H1 (cell line): ENCODE data around the gene HSFX4. TPM values are rescaled to one million over a fixed set of nuclear protein-coding genes. Genes with fewer than 3 reads are reported as not detected.

Source experiments
- CTBP2 ChIP-seq: IDR thresholded peaks from 2 replicates; pipeline ENCODE4 v1.7.0; 2011; ENCODE audit warnings: borderline replicate concordance, mild to moderate bottlenecking, moderate library complexity, mixed read lengths, low read length; ENCODE audit not compliant: insufficient read depth, insufficient read length
- JUN ChIP-seq: IDR thresholded peaks from 2 replicates; pipeline ENCODE4 v1.6.1; 2011; ENCODE audit warnings: low read depth, mild to moderate bottlenecking, improper control_type of control experiment, low read length
- KDM5A ChIP-seq: fragments of 200-600 bp; IDR thresholded peaks from 2 replicates; pipeline ENCODE4 v1.7.1; 2012; ENCODE audit warnings: mild to moderate bottlenecking, low read length, inconsistent platforms, mixed read lengths
- PHF8 ChIP-seq: fragments of 200-600 bp; sonication (generic); conservative IDR thresholded peaks from 2 replicates; pipeline ENCODE4 v1.7.1; 2012; ENCODE audit warnings: low read depth, mild to moderate bottlenecking, inconsistent platforms, low read length, moderate library complexity
- RBBP5 ChIP-seq: IDR thresholded peaks from 2 replicates; pipeline ENCODE4 v1.7.1; 2012; ENCODE audit warnings: low read depth, mild to moderate bottlenecking, inconsistent platforms, low read length, moderate library complexity, borderline replicate concordance
- RFX5 ChIP-seq: IDR thresholded peaks from 2 replicates; pipeline ENCODE4 v1.6.1; 2011; ENCODE audit warnings: low read depth, low read length, improper control_type of control experiment, borderline replicate concordance
- SAP30 ChIP-seq: fragments of 300-600 bp; sonication (generic); IDR thresholded peaks from 2 replicates; pipeline ENCODE4 v1.7.1; 2012; ENCODE audit warnings: low read length, moderate library complexity, mild to moderate bottlenecking, inconsistent platforms; ENCODE audit not compliant: insufficient read depth, insufficient replicate concordance
- SP2 ChIP-seq: IDR thresholded peaks from 2 replicates; pipeline ENCODE4 v1.6.1; 2012; ENCODE audit warnings: mild to moderate bottlenecking, low read length, inconsistent platforms
- ZNF274 ChIP-seq: IDR thresholded peaks from 2 replicates; pipeline ENCODE4 v1.7.0; 2012; ENCODE audit warnings: low read length, borderline replicate concordance; ENCODE audit errors: extremely low read depth
- polyA plus RNA-seq, 7 experiments: library from polyadenylated mRNA; depleted of rRNA in 3 of 7; stranded (reverse) in 5 of 7; unstranded in 2 of 7; fragments of >200 nt in 5 of 7; fragments of 200-250 nt in 2 of 7; gene quantifications; 1 replicate in 5 of 7; 2 replicates in 1 of 7; 4 replicates in 1 of 7; pipeline versions ENCODE4 v1.2.1 to v1.2.3, GENCODE V29; 2011 to 2013; ENCODE audit warnings: missing spikeins in 2 of 7, mixed read lengths in 2 of 7
- total RNA-seq: library from RNA; stranded (reverse); fragmentation: NEBNext Ultra II Directional; extraction: Animal tissue kit (Norgen Biotek cat#: 25700); gene quantifications from 2 replicates; pipeline ENCODE4 v1.2.1, GENCODE V29; 2021

The HSFX4 gene
- total and polyA plus RNA-seq, 2 of the 8 experiments (the other 6 are each of a cell fraction or from before 2014, with no cell fraction given), result not detected

- TF ChIP-seq RBBP5, result no peak
- TF ChIP-seq JUN, result no peak
- TF ChIP-seq CTBP2, result no peak
- no peak for TF ChIP-seq RFX5
- no peak for TF ChIP-seq SAP30
- TF ChIP-seq PHF8, result no peak
- no peak for TF ChIP-seq KDM5A
- no peak for TF ChIP-seq SP2
- no peak for TF ChIP-seq ZNF274
Measured at GRCh38 chrX:149938881-149939654, 9.7 kb downstream of the HSFX4 start (continued).
